ENCODE results near the gene GPRIN2.
"Not testable (repeated sequence)": the region's sequence is repeated elsewhere in the genome, so short reads cannot be mapped to it uniquely, and the experiment has no call there.

Gene GPRIN2
- total RNA-seq, result 0 to 0.39 (median 0.06) reads per million in 18 experiments

DNA sequence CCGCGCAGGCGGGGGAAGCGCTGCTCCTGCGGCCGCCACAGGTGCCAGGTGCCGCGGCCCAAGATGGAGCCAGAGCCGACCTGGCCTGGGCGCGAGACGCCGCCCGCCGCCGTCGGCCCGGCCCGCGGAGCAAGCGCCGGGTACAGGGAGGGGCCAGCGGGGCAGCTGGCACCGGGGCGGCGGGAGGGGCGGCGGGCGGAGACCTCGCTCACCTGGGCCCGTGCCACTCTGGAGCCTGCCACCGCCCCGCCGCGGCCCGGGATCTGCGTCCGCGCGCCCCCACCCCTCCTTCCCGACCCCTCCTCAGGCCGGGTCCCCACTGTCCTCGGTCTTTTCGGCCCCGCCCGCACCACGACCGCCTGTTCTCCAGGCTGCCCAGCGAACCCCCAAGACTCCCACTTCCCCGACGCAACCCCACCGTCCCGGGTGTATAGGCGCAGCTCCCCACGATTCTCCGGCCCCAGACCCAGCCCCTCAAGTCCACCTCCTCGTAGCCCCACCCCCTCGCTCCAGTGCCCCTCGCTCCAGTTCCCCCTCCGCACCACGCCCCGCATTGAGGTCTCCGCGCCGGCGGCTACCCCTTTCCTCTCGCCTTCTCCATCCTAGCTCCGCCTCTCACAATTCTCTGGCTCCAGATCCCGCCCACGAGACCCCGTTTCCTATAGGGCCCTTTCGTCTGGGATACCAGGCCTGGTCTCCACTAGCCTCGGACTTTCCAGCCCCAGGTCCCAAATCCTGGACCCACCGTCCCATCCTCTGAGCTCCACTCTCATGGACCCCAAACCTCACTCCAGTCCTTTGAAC is at the start of gene GPRIN2:
GPRIN2 (minus strand) TSS at position 144 of the 804 bp plus-strand sequence. CDS start 5,922 bp downstream, outside the sequence.
- no peak for DNase-seq

DNA sequence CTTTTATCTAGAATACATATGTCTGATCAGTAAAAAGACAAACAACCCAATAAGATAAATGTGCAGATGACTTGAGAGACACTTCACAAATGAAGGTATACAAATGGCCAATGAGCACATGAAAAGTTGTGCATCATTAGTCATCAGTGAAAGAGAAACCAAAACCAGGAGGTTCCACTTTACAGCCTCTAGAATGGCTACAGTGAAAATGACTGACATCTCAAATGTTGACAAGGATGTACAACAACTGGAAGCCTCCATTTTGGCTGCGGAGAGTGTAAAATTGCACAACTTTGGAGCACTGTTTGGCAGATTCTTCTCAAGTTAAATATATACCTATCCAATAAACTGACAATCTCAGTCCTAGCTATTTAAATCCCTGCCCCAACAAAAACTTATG is 44.1 kb upstream of the GPRIN2 start:
- DNase-seq, result not testable (repeated sequence)

DNA sequence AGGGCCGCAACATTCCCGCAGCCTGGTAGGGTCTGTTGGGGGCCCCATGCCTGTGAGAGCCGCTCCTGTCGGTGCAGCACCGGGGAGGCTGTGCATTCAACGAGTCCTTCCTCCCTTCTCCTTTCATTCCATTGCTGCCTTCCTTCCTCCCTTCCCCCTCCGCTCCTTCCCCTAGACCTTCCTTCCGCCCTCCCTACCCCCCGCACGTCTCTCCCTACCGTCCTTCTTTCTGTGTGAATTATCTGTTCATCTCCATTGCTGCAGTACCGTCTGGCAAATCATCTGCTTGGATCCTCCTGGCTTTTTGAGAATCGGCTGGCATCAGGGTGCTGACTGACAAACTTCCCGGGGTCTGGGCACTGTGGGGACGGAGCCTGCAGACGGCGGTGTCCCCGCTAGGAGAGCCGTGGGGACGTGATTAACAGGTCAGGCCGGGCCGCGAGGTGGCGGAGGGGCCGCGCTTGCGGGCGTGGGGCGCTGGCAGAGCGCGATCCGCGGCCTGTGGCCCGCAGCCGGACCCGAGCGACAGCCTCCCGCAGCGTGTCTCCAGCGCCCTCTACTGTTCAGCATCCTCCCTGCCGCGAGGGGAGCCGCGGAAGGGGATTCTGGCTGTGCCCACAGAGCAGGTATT is 41.3 kb upstream of the GPRIN2 start:
- not testable (repeated sequence) for DNase-seq

DNA sequence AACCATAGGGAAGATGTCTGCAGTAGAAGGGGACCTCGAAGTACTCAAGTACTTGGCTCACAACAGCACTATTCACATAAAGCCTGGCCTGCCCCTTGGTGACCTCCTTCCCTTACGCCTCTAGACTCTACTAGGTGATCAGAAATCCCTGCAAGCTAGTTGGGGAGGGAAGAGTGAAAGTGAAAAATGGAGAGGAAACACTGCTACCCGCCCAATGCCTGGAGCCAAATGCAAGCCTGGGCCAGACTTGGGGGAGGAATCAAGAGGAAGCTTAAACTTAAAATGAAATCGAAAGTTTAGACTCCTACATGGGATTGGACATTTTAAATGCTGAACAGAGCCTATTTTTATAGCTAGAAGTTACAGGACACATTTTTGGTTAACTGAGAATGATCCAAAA is 40.1 kb upstream of the GPRIN2 start:
- DNase-seq, result peak; percentile 3 to 17

DNA sequence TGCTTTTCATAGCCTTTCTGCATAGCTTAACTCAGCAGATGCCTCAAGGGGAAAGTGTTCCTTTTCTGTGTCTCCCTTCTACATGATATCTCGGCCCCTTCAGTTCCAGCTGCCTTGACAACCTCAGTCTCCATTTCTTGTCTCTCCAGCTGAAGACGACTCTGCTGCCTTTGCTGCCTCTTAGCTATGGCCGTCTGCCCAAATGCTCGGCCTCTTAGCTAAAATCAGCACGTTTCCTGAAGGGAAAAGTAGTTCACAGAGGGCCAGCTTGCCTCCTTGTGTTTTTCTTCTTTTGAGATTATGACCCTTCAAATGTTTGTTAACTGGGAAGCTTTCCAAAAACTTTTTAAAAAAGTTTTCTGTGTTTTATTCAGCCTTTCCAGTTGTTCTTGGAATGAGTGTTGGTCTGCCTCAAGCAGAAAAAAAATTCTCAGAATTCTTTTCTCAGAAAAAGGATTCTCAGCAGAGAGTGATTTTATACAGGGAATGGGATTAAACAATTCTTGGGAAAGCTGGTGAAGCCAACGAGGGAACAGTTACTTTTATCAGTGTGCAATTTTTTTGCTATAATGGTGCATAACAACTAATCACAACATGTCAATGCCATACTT is 38.1 kb upstream of the GPRIN2 start:
- DNase-seq, result not testable (repeated sequence)

DNA sequence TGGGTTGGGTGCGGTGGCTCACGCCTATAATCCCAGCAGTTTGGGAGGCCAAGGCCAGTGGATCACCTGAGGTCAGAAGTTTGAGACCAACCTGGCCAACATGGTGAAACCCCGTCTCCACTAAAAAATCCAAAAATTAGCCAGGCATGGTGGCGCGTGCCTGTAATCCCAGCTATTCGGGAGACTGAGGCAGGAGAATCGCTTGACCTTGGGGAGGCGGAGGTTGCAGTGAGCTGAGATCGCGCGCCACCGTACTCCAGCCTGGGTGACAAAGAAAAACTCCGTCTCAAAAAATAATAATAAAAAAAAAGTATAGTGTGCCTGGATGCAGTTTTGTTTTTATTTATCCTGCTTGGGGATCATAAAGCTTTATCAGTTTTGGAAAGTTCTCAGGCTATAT is 36.8 kb upstream of the GPRIN2 start:
- DNase-seq, result not testable (repeated sequence)

DNA sequence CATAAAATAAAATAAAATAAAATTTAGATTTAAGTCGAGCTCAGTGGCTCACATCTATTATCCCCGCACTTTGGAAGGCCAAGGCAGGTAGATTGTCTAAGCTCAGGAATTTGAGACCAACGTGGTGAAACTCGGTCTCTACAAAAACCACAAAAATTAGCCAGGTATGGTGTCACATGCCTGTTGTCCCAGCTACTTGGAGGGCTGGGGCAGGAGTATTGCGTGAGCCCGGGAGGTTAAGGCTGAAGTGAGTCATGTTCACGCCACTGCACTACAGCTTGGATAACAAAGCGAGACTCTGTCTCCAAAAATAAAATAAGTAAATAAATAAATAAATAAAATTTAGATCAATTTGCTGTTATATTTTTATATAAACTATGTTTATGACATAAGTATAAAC is 34.6 kb upstream of the GPRIN2 start:
- not testable (repeated sequence) for DNase-seq

DNA sequence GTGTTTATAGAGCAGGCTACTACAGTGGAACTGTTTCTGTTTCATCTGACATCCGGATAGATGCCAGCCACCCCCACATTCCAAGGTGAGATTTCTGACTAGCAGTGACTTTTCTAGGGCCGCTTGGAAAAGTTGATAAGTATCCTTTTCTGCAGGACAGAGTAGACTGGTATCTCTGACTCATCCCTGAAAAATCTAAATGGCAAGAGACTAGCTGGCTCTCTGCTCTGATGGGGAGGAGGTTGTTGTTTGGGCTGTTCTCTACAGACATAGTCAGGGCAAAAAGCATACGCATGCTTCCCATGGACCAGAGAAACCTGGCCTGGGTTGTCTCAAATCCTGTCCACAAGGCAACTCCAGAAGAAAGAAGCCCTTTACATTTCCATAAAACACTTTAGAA is 33.1 kb upstream of the GPRIN2 start:
- DNase-seq, result not testable (repeated sequence)

DNA sequence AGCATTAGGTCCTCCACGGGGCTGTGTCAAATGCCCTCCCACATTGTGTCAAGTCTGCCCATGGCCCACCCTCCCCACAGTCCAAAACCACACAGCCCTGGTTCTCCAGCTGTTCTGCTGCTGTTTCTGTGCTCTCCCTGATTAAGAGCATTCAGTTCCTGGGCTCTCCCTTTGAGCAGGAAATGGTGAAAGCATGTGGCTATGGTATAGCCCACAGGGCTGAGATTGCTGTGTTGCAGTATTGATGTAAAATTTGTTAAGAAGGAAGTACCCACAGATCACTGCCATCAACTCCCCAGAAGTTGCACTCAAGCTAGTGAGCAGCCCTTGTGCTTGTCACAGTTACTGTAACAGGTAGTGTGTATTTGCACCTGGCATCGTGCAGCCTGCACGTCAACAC is 31.8 kb upstream of the GPRIN2 start:
- not testable (repeated sequence) for DNase-seq

DNA sequence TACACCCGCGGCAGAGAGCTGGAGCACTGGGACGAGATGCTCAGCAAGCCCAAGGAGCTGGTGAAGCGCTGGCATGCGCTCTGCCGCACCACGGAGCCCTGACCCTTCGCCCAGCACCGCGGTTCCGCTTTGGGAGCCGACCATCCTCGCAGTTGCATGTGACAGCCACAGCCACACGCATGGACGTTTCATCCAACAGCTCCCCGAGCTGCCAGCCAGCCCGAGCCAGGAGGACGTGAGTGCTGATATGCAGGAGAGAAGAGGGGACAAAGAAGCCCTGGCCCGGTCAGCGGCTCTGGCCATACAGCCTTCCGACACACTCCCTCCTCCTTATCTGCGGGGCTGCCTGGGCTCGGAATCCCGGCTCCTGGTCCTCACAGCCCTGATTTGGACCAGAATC is 31.1 kb upstream of the GPRIN2 start:
- DNase-seq, result not testable (repeated sequence)

DNA sequence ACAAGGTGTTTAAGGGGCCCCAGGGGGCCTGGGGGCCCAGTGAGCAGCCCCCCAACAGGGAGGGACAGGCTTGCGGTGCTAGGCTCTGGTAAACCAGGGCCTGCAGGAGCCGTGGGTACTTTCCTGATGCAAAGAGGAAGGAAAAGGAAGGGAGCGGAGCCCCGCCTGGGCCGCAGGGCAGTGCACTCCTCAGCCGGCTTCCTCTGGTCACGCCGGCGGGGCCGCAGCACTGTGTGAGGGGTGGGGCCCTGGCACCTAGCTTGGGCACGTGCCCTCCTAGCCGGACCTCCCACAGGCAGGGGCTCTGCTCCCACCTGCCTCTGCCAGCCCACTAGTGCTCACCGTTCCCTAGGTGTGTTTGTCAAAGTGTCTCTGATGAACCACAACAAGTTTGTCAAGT is 28.8 kb upstream of the GPRIN2 start:
- DNase-seq, result not testable (repeated sequence)

DNA sequence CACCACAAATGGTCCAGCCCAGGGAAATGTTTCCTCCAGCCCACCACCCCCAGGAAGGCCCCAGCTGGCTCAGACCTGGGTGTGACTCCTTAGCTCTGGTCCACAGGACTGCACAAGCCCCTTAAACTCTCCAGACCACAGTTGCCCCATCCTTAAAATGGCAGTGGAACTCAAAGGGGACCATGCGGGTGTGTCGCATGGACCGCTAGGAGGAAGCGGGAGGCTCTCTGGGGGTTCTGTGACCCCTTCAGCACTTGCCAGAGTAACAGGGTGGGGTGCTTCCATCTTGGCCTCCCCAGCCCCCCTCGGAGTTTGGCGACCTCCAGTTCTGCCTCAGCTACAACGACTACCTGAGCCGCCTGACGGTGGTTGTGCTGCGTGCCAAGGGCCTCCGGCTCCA is 27.7 kb upstream of the GPRIN2 start:
- not testable (repeated sequence) for DNase-seq

DNA sequence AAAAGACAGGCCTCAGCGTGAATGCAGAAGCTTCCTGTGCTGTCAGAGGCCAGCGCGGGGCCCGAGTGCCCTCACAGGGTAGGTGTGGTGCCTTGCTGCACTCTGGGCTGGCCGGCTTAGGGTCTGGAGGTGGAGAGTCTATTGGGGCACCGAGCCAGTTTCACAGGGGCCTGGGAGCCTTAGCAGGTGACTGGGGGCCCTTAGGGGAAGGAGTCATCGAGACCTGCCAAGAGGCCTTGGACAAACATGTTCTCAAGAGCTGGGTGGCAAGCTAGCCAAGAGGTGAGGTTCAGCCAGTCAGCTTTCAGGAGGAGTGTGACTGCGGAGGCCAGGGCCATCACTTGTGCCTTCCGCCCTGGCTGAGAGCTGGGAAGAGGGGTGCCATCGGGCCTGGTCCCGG is 26.1 kb upstream of the GPRIN2 start:
- DNase-seq, result not testable (repeated sequence)

DNA sequence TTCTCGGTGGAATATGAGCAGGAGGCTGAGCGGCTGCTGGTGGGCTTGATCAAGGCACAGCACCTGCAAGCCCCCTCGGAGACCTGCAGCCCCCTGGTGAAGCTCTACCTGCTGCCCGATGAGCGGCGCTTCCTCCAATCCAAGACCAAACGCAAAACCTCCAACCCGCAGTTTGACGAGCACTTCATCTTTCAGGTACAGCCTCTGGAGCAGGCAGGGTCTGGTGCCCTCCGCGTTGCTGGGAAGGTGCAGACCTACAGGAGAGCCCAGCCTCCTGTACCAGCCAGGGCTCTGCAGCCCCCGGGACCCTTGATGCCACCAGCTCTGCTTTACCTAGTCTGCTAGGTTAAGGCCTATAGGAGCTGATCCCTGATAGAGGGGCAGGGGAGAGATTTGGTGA is 25.5 kb upstream of the GPRIN2 start:
- DNase-seq, result not testable (repeated sequence)

DNA sequence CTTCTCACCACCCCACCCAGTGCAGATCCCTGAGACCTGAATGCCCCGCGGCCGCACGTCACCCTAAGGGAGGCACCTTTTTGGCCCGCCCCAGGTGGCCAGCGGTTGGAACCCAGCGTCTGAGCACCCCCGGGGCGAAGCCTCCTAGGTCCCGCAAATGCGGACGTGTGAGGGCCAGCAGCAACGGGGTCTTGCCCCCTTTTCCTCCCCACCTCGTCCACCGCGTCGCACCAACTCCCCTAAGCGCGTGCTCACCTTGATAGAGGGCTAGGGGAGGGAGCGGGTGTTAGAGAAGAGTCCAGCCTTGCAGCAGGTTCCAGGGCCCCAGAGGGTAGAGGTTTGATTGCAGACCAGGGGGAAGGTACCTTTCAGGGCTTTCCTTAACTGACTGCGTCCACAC is 22.9 kb upstream of the GPRIN2 start:
- not testable (repeated sequence) for DNase-seq

DNA sequence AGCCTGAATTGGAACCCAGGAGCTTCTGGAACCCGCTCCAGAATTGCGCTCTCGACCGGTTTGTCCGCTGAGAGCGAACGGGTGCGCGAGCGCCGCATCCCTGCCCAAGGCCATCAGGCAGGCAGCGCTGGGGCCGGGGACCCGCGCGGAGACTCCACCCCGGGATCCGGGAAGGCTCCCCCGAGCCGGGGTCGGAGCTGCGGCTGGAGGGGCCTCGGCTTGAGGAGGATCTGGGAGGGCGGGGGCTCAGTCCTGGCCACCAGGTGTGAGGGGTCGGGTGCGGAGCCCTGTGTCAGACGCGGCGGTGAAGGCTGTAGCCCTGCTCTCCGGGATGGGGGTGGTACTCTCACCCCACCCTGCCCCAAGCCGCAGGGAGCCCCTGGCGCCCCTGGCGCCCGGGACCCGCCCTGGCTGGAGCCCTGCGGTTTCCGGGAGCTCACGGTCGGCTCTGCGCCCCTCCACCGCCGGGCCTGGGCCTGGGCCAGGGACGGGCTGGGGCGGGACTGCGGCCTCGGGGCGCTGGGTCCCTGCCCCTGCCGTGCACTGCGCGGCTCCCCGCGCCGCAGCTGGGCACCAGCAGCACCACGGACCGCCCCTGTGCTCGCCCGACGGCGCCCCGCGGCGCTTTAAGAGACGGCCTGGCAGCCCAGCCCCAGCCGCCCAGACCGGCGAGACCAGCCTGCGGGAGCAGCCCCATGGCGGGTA is 22.2 kb upstream of the GPRIN2 start, which contains the start of gene SYT15:
SYT15 (plus strand) TSS at position 655 of the 705 bp plus-strand sequence; CDS start at position 696, 41 bp downstream.
- DNase-seq, result not testable (repeated sequence)

DNA sequence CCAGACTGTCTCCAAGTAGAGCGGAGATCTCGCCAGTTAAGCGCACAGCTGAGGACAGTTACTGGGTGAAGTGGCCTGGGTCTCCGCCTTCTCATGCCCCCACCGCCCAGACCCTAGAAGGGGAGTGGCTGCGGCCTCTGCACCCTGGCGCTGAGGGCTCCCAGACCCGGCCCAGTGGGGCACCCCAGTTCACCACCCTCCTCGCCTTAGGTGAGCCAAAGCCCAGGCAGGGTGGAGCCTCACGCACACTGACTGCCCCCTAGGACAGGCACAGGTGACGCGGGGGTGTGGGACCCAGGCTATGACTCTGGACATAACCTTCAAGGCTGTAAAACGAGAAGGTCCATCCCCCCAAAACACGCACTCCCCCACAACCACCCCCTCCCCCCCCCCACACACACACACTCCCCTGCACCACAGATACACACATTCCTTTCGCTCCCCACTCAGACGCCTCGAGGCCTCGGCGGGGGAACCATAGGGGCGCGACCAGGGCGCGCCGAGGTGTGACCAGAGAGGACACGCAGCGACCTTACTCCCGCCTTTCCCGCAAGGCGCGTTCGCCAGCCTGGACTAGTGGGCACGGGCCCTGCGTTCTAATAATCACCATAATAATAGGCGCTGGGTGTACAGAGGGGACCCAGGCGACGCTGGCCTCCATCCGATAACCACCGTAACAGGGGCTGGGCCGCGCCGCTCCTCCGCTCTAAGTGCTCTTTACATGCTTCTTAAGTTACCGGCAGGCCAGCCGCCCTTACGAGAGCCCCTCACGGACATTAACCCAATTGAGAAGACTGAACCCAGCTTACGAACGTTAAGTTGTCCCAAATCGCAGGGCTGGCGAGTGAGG is 21.4 kb upstream of the GPRIN2 start:
- DNase-seq, result not testable (repeated sequence)

DNA sequence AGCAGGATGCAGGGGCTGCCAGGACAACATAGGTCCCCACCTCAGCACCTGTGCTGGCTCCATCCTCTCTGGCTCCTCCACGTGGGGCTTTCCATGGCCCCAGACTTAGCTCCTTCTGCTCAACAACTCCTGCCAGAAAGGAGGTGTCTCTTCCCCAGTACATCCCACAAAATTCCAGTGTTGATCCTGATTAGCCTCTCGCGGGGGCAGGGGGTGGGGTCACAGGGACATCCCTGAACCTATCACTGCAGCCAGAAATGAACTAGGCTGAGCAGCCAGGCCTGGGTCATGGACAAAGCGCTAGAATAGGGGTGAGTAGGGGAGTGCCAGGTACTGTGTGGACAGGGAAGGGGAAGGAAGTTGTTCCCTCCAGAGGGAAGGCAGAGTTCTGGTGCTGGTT is 17.4 kb upstream of the GPRIN2 start:
- DNase-seq, result not testable (repeated sequence)

DNA sequence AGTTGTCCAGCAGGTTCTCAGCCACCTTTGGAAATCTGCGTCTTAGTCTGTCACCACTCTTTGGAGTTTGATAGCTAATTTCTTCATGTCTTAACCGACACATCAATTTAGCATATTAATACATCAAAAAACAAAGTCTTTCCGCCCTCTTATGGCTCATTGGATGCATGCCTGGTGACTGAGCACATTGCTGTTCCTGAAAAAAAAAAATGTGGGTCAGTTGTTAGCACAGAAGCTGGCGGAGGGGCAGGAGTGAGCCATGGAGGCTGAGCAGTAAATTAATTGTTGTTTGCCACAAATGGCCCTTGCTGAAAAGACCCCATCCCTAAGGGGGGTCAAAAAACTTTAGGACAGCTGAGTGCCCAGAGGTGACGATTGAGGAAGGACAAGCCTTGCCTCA is 16.9 kb upstream of the GPRIN2 start:
- not testable (repeated sequence) for DNase-seq

DNA sequence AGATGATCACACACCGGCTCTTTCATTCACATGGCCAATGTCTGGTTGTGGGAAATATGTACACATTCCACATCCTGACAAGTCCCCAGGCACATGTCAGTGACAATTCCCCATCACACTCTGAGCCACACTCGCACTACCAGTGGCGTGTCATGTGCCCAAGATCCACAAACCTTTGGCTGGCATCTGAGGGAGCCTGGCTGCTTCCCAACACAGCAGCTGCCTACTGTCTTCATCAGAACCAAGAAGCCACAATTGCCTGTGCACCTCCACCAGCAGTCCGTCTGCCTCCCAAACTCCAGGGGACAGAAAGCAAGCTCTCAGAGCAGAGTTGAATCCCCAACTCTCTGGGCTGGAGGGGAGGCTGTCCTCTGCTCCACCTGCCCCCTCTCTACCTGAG is 16.3 kb upstream of the GPRIN2 start:
- DNase-seq, result peak in 1 of 2 donors; percentile 0

DNA sequence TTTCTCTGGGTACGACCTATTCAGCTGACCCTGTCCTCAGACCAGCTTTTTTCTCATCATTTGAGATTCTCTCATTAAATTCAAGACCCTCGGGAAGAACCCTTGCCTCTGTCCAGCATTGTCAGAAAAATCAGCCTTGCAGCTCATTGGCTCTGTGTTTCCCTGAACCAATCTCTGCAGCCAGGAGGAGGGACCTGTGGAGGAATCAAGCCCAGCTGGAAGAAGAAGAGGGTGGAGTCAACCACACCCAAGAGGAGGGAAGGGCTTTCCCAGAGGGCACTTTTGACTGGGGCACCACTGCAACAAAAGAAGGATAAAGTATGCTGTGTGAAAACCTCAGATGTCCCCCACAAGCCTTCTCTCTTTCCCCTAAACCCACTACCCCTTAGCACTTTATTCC is 14.2 kb upstream of the GPRIN2 start:
- DNase-seq, result not testable (repeated sequence)

DNA sequence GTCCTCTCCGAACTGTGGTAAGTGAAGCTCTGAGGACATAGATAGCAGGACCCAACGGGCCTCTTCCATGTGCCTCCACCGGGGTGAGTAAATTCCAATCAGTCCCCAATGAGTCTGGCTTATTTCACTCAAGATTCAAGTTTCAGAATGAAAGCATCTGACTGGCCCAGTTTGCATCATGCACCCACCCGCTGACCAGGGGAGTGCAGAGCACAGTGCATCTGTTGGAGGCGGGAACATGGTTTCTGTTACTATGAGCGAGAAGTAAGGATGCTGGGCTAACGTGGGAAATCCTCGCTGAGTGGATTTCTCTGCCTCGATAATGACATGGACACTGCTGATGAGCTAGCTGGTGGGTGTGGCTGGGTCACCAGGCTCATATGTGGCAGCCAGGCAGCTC is 10.7 kb upstream of the GPRIN2 start:
- DNase-seq, result not testable (repeated sequence)

All from inflammatory macrophage (primary cell).